Measurements from ENCODE around the gene PSMD1. TPM values are rescaled to one million over a fixed set of nuclear protein-coding genes. Genes with fewer than 3 reads are reported as not detected.

Gene PSMD1
- total RNA-seq, 2 experiments from 2014 or later = 27.9 to 31.3 TPM

- Mint-ChIP-seq H3K9me3 (no peaks in the 10 kb centered on the region), H3K27me3 (no peaks in the 10 kb centered on the region), H3K36me3 (ENCODE audit: low read depth) (peaks cover 55% of the 10 kb centered on the region), H3K4me1 (ENCODE audit: low read depth) (peaks cover 10% of the 10 kb centered on the region), H3K4me3 (no peak overlapping the region), H3K27ac (no peak overlapping the region)
- intact Hi-C loops (cut with DNase I, micrococcal nuclease) = loop anchor here in 1 of 2 experiments (10.0 kb wide), 1 partner anchor 56 kb away; no protein-coding TSS in a partner anchor
- Histone ChIP-seq H3K4me1 (ENCODE audit: insufficient read depth, low read length) (peaks cover 6% of the 10 kb centered on the region), H3K36me3 (ENCODE audit: insufficient read depth, low read length) (peaks cover 45% of the 10 kb centered on the region), H3K27me3 (ENCODE audit: control insufficient read depth in 1 of 2, insufficient read depth in 2 of 2, low read length in 2 of 2) (no peaks in the 10 kb centered on the region), H3K9me3 (ENCODE audit: control insufficient read depth in 1 of 2, insufficient read depth in 1 of 2, low read length in 2 of 2) (no peaks in the 10 kb centered on the region), H3K4me3 (ENCODE audit: low read length) (no peak overlapping the region), H3K27ac (ENCODE audit: low read depth in 1 of 2, low read length in 2 of 2) (no peak overlapping the region)
- TF ChIP-seq CTCF (IDR thresholded peaks at IDR 0.05) = no peak
- CTCF ChIA-PET = no interaction called here
- DNase-seq (no peak), ATAC-seq (ENCODE audit: poor library complexity) (no peak)
- POLR2A ChIA-PET = interaction anchor here (0.6 kb wide), 1 partner anchor 40 kb away, joined by 3 read pairs; no protein-coding TSS in a partner anchor
These were observed 104.0 kb downstream of the PSMD1 start for GRCh38 chr2:231160701-231161100.

DNA sequence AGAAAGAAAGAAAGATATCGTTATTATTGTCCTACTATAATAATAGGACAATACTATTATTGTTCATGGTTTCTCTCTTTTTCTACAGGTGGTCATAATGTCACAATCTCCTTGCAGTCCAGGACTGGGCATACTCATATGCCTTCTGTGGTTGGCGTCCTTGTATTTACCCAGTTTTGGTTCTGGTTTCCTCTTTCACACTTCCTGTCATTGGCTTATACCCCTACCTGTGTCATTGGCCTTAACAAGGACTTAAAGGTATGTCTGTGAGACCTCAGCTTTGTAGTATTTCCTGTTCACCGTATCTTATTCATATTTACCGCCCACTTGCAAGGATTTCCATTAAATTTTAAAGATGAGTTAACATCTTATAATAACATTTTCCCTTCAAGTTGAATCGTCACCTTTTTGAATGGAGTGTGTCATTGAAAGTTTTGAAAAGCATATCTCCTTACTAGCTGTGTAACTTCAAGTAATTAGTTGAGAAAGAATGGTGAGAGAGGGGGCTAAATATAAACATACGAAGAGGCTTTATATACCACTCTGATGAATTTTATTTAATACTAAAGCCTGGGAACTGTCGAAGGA, 104.7 kb downstream of the PSMD1 start:
- TF ChIP-seq CTCF (IDR thresholded peaks at IDR 0.05) = no peak
- H3K36me3 Mint-ChIP-seq (ENCODE audit: low read depth) = peaks cover 61% of the 10 kb centered on the region
- Histone ChIP-seq H3K27me3 (ENCODE audit: control insufficient read depth in 1 of 2, insufficient read depth in 2 of 2, low read length in 2 of 2) (no peaks in the 10 kb centered on the region), H3K36me3 (ENCODE audit: insufficient read depth, low read length) (peaks cover 51% of the 10 kb centered on the region), H3K4me3 (ENCODE audit: low read length) (no peak overlapping the region), H3K9me3 (ENCODE audit: control insufficient read depth in 1 of 2, insufficient read depth in 1 of 2, low read length in 2 of 2) (no peaks in the 10 kb centered on the region), H3K4me1 (ENCODE audit: insufficient read depth, low read length) (peaks cover 6% of the 10 kb centered on the region), H3K27ac (ENCODE audit: low read depth in 1 of 2, low read length in 2 of 2) (no peak overlapping the region)
- H3K4me1 Mint-ChIP-seq (ENCODE audit: low read depth) = peaks cover 10% of the 10 kb centered on the region
- ChIA-PET CTCF (no interaction called here), POLR2A (no interaction called here)
- H3K27ac Mint-ChIP-seq = no peak overlapping the region
- H3K27me3 Mint-ChIP-seq = no peaks in the 10 kb centered on the region
- DNase-seq (peak in 1 of 14 experiments; percentile 34), ATAC-seq (ENCODE audit: poor library complexity) (peak; percentile 46)
- intact Hi-C loops (cut with DNase I, micrococcal nuclease) = loop anchor here in 1 of 2 experiments (10.0 kb wide), 1 partner anchor 57 kb away; no protein-coding TSS in a partner anchor
- no peak overlapping the region for H3K4me3 Mint-ChIP-seq
- no peaks in the 10 kb centered on the region for H3K9me3 Mint-ChIP-seq

- POLR2A ChIA-PET = no interaction called here
- H3K27me3 Mint-ChIP-seq = no peaks in the 10 kb centered on the region
- CTCF ChIA-PET = interaction anchor here (1.1 kb wide), 1 partner anchor 13 kb away, joined by 3 read pairs; no protein-coding TSS in a partner anchor
- ATAC-seq (ENCODE audit: poor library complexity) (no peak), DNase-seq (no peak)
- intact Hi-C loops (cut with DNase I, micrococcal nuclease) = loop anchor here in 1 of 2 experiments (10.0 kb wide), 1 partner anchor 57 kb away; no protein-coding TSS in a partner anchor
- peaks cover 56% of the 10 kb centered on the region for H3K36me3 ChIP-seq (ENCODE audit: insufficient read depth, low read length)
- TF ChIP-seq CTCF (IDR thresholded peaks at IDR 0.05) = no peak
- H3K9me3 ChIP-seq (ENCODE audit: control insufficient read depth in 1 of 2, insufficient read depth in 1 of 2, low read length in 2 of 2) = no peaks in the 10 kb centered on the region
- no peak overlapping the region for H3K4me3 Mint-ChIP-seq
- H3K27me3 ChIP-seq (ENCODE audit: control insufficient read depth in 1 of 2, insufficient read depth in 2 of 2, low read length in 2 of 2) = no peaks in the 10 kb centered on the region
- H3K4me1 Mint-ChIP-seq (ENCODE audit: low read depth) = peaks cover 10% of the 10 kb centered on the region
- H3K9me3 Mint-ChIP-seq = no peaks in the 10 kb centered on the region
- peaks cover 64% of the 10 kb centered on the region for H3K36me3 Mint-ChIP-seq (ENCODE audit: low read depth)
- peaks cover 6% of the 10 kb centered on the region for H3K4me1 ChIP-seq (ENCODE audit: insufficient read depth, low read length)
- no peak overlapping the region for H3K4me3 ChIP-seq (ENCODE audit: low read length)
- H3K27ac ChIP-seq (ENCODE audit: low read depth in 1 of 2, low read length in 2 of 2) = no peak overlapping the region
- no peak overlapping the region for H3K27ac Mint-ChIP-seq
These were observed 105.2 kb downstream of the PSMD1 start for GRCh38 chr2:231161877-231162329.

Measured in CD4-positive, alpha-beta T cell (primary cell).